ENCODE measurements around the gene MARS1.

GRCh38 chr12:57521525-57522010, 33.7 kb downstream of the MARS1 start:
- TF ChIP-seq CTCF (IDR thresholded peaks at IDR 0.05; ENCODE audit: insufficient read depth, low read depth, low read length) (no peak), EZH2 (IDR thresholded peaks at IDR 0.05; ENCODE audit: insufficient read depth, low read length) (no peak)
